SK-N-SH treated with all-trans-retinoic acid at 6 μM for 48 hours (cell line): ENCODE data around the gene PYGM.

Source experiments
- CSRNP3 ChIP-seq: fragments of 250-450 bp; sonication (Bioruptor Pico); IDR thresholded peaks from 2 replicates; pipeline ENCODE4 v1.5.1; 2021; ENCODE audit warnings: mild to moderate bottlenecking, moderate library complexity
- ESRRG ChIP-seq: fragments of 250-450 bp; sonication (Bioruptor Pico); IDR thresholded peaks from 2 replicates; pipeline ENCODE4 v1.6.1; 2021; ENCODE audit warnings: mild to moderate bottlenecking
- OSR1 ChIP-seq: fragments of 250-450 bp; sonication (Bioruptor Pico); IDR thresholded peaks from 2 replicates; pipeline ENCODE4 v1.8.0; 2022; ENCODE audit warnings: moderate library complexity, mild to moderate bottlenecking, inconsistent platforms
- PATZ1 ChIP-seq: fragments of 250-450 bp; sonication (Bioruptor Pico); IDR thresholded peaks from 2 replicates; pipeline ENCODE4 v1.8.0; 2020; ENCODE audit warnings: mild to moderate bottlenecking, moderate library complexity, borderline replicate concordance
- SNAI2 ChIP-seq: fragments of 250-450 bp; sonication (Bioruptor Pico); IDR thresholded peaks from 2 replicates; pipeline ENCODE4 v1.5.0; 2020; ENCODE audit warnings: mild to moderate bottlenecking, moderate library complexity
- ZFP30 ChIP-seq: fragments of 450-650 bp; formaldehyde crosslinking; IDR thresholded peaks from 2 replicates; pipeline ENCODE4 v1.5.0; 2022; ENCODE audit warnings: mild to moderate bottlenecking, moderate library complexity
- ZNF565 ChIP-seq: fragments of 450-650 bp; formaldehyde crosslinking; conservative IDR thresholded peaks from 2 replicates; pipeline ENCODE4 v1.5.0; 2020; ENCODE audit warnings: low read depth, mild to moderate bottlenecking, moderate library complexity
- ZNF8 ChIP-seq: fragments of 450-650 bp; formaldehyde crosslinking; IDR thresholded peaks from 2 replicates; pipeline ENCODE4 v1.5.0; 2020; ENCODE audit warnings: mild to moderate bottlenecking, moderate library complexity
- TF ChIP-seq, protein P1 (sequence below): fragments of 250-450 bp; sonication (Bioruptor Pico); IDR thresholded peaks from 2 replicates; pipeline ENCODE4 v1.5.1; 2020; ENCODE audit warnings: low read depth, mild to moderate bottlenecking, moderate library complexity
- TF ChIP-seq, protein P2 (sequence below): fragments of 250-450 bp; sonication (Bioruptor Pico); IDR thresholded peaks from 2 replicates; pipeline ENCODE4 v1.8.0; 2021; ENCODE audit warnings: low read depth, mild to moderate bottlenecking, moderate library complexity, borderline replicate concordance

- TF ChIP-seq ZFP30 (CRISPR knock-in tag), result no peak
- TF ChIP-seq ESRRG (CRISPR knock-in tag), result no peak
- TF ChIP-seq, protein P1, sequence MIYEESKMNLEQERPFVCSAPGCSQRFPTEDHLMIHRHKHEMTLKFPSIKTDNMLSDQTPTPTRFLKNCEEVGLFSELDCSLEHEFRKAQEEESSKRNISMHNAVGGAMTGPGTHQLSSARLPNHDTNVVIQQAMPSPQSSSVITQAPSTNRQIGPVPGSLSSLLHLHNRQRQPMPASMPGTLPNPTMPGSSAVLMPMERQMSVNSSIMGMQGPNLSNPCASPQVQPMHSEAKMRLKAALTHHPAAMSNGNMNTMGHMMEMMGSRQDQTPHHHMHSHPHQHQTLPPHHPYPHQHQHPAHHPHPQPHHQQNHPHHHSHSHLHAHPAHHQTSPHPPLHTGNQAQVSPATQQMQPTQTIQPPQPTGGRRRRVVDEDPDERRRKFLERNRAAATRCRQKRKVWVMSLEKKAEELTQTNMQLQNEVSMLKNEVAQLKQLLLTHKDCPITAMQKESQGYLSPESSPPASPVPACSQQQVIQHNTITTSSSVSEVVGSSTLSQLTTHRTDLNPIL (CRISPR knock-in tag), result no peak
- TF ChIP-seq OSR1 (CRISPR knock-in tag), result no peak
- TF ChIP-seq ZNF565, result no peak
- TF ChIP-seq PATZ1, result no peak
- TF ChIP-seq SNAI2 (CRISPR knock-in tag), result no peak
- TF ChIP-seq ZNF8 (CRISPR knock-in tag), result no peak
- TF ChIP-seq, protein P2, sequence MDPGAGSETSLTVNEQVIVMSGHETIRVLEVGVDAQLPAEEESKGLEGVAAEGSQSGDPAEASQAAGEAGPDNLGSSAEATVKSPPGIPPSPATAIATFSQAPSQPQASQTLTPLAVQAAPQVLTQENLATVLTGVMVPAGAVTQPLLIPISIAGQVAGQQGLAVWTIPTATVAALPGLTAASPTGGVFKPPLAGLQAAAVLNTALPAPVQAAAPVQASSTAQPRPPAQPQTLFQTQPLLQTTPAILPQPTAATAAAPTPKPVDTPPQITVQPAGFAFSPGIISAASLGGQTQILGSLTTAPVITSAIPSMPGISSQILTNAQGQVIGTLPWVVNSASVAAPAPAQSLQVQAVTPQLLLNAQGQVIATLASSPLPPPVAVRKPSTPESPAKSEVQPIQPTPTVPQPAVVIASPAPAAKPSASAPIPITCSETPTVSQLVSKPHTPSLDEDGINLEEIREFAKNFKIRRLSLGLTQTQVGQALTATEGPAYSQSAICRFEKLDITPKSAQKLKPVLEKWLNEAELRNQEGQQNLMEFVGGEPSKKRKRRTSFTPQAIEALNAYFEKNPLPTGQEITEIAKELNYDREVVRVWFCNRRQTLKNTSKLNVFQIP (CRISPR knock-in tag), result no peak
- no peak for TF ChIP-seq CSRNP3 (CRISPR knock-in tag)
Measured at GRCh38 chr11:64794526-64794925, 34.8 kb upstream of the PYGM start.
